Hematopoietic multipotent progenitor cell treated with erythropoietin and hydrocortisone succinate and interleukin-3 and kit ligand, for 6 days (in vitro differentiated cells): ENCODE results near the gene PRUNE2.

Source experiments
- DNase-seq: peaks from one replicate; pipeline ENCODE4 v3.0.0-alpha.2; 2015

Gene PRUNE2

GRCh38 chr9:76901801-76902200 lies 4.1 kb downstream of the PRUNE2 start:
- DNase-seq, result no peak

GRCh38 chr9:76900884-76901440 lies 5.0 kb downstream of the PRUNE2 start:
- DNase-seq, result no peak

- no peak for DNase-seq
These were observed 7.1 kb downstream of the PRUNE2 start for GRCh38 chr9:76898786-76899185.

GRCh38 chr9:76897804-76898525 lies 7.9 kb downstream of the PRUNE2 start:
- no peak for DNase-seq

GRCh38 chr9:76896035-76896434 lies 9.9 kb downstream of the PRUNE2 start:
- no peak for DNase-seq

GRCh38 chr9:76895186-76895585 lies 10.7 kb downstream of the PRUNE2 start:
- DNase-seq, result no peak

GRCh38 chr9:76894198-76894597 lies 11.7 kb downstream of the PRUNE2 start:
- DNase-seq, result no peak

- DNase-seq, result no peak
These were observed 12.4 kb downstream of the PRUNE2 start for GRCh38 chr9:76893395-76893932.

- no peak for DNase-seq
These were observed 14.0 kb downstream of the PRUNE2 start for GRCh38 chr9:76891874-76892273.

- no peak for DNase-seq
These were observed 14.6 kb downstream of the PRUNE2 start for GRCh38 chr9:76891279-76891678.

GRCh38 chr9:76887951-76888350 lies 18.0 kb downstream of the PRUNE2 start:
- no peak for DNase-seq

GRCh38 chr9:76887003-76887821 lies 18.7 kb downstream of the PRUNE2 start:
- no peak for DNase-seq

- no peak for DNase-seq
These were observed 19.6 kb downstream of the PRUNE2 start for GRCh38 chr9:76886318-76886717.

- DNase-seq, result no peak
These were observed 21.1 kb downstream of the PRUNE2 start for GRCh38 chr9:76884823-76885222.

- no peak for DNase-seq
These were observed 22.5 kb downstream of the PRUNE2 start for GRCh38 chr9:76883341-76883855.

- DNase-seq, result no peak
These were observed 23.2 kb downstream of the PRUNE2 start for GRCh38 chr9:76882686-76883085.

- no peak for DNase-seq
These were observed 25.7 kb downstream of the PRUNE2 start for GRCh38 chr9:76880210-76880609.

GRCh38 chr9:76878933-76879332 lies 27.0 kb downstream of the PRUNE2 start:
- DNase-seq, result no peak

- no peak for DNase-seq
These were observed 28.0 kb downstream of the PRUNE2 start for GRCh38 chr9:76877961-76878360.

GRCh38 chr9:76876098-76876497 lies 29.8 kb downstream of the PRUNE2 start:
- no peak for DNase-seq

GRCh38 chr9:76873821-76874220 lies 32.1 kb downstream of the PRUNE2 start:
- no peak for DNase-seq

- no peak for DNase-seq
These were observed 32.7 kb downstream of the PRUNE2 start for GRCh38 chr9:76873056-76873792.

GRCh38 chr9:76868897-76869296 lies 37.0 kb downstream of the PRUNE2 start:
- no peak for DNase-seq
